AG04449 (cell line): ENCODE results near the gene MKI67.

ENCODE experiments used
- CTCF ChIA-PET: fragments of 350-600 bp; formaldehyde crosslinking; extraction: SDS; loops from one replicate; lab custom pipeline; 2021; ENCODE audit warnings: antibody characterized with exemption; lab: Yijun Ruan, JAX
- POLR2A ChIA-PET: fragments of 400-600, 350-600 bp; formaldehyde crosslinking; extraction: SDS; loops from one replicate; lab custom pipeline; 2020; ENCODE audit warnings: antibody characterized with exemption, inconsistent platforms; lab: Yijun Ruan, JAX
- DNase-seq: peaks from one replicate; pipeline ENCODE4 v3.0.0-alpha.2; 2010; ENCODE audit warnings: low read depth, low spot score
- H3K4me3 ChIP-seq: 2 replicates; pipeline ENCODE4 v1.5.1; 2011; ENCODE audit warnings: low read depth, mild to moderate bottlenecking, control low read depth, low read length
- TF ChIP-seq, protein P1 (sequence below): IDR thresholded peaks from one replicate; pipeline ENCODE4 v1.5.1; 2011; ENCODE audit warnings: mild to moderate bottlenecking, moderate library complexity, low read length, control low read depth, inconsistent platforms; ENCODE audit not compliant: insufficient read depth; ENCODE audit errors: missing control alignments

The MKI67 gene

DNA sequence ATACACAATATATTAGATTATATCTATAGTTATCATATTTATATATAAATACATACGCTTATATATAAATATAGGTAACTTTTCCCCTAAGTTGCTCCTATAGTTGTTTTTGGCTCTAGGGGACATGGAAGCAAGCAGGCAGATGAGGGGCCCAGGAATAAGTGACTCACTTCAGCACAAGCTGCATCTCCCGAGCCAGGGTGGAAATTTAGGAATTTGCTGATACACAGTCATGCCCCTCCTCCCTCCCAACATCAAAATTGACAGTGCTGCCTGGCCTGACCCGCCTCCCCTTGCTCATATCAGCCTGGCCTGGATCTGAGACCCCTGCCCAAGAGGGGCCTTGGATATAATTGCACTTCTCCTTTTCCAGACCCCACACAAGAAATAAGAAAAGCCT lies 33.8 kb downstream of the MKI67 start:
- POLR2A ChIA-PET, result no interaction called here
- no peak overlapping the region for H3K4me3 ChIP-seq
- TF ChIP-seq, protein P1, sequence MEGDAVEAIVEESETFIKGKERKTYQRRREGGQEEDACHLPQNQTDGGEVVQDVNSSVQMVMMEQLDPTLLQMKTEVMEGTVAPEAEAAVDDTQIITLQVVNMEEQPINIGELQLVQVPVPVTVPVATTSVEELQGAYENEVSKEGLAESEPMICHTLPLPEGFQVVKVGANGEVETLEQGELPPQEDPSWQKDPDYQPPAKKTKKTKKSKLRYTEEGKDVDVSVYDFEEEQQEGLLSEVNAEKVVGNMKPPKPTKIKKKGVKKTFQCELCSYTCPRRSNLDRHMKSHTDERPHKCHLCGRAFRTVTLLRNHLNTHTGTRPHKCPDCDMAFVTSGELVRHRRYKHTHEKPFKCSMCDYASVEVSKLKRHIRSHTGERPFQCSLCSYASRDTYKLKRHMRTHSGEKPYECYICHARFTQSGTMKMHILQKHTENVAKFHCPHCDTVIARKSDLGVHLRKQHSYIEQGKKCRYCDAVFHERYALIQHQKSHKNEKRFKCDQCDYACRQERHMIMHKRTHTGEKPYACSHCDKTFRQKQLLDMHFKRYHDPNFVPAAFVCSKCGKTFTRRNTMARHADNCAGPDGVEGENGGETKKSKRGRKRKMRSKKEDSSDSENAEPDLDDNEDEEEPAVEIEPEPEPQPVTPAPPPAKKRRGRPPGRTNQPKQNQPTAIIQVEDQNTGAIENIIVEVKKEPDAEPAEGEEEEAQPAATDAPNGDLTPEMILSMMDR, result no peak
- no peak for DNase-seq
- CTCF ChIA-PET, result interaction anchor here (1.1 to 1.4 kb wide), 3 partner anchors 23 to 57 kb away, joined by 3 to 4 read pairs (median 3); no protein-coding TSS in a partner anchor

DNA sequence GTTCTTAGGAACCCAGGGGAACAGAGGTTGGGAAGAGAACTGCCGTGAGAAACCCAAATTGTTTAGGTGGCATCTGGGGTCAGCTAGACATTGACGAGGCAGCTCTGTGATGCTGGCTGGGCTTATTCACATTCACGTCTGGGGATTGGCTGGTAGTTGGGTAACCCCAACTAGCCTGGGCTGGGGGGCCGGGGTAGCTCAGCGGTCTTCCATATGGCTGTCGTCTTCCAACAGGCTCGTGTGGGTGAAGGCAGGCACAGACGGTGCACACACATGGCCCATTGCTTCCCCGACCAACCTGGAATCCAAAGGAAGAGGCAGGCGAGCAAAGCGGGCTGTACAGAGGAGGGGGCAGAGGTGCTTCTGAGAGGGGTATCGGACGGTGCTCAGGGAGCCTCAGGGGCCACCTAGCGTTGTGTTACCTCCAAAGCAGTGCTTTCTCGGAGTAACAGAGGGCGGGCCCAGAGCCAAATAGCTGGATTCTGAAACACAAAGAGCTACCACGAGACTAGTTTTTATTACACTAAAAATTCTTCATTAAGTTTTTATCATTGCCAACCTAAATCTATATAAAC lies 34.5 kb downstream of the MKI67 start:
- ChIA-PET POLR2A (no interaction called here), CTCF (interaction anchor here (1.1 kb wide), 1 partner anchor 57 kb away, joined by 3 read pairs; no protein-coding TSS in a partner anchor)
- no peak for DNase-seq
- H3K4me3 ChIP-seq, result no peak overlapping the region
- TF ChIP-seq, protein P1, result no peak

DNA sequence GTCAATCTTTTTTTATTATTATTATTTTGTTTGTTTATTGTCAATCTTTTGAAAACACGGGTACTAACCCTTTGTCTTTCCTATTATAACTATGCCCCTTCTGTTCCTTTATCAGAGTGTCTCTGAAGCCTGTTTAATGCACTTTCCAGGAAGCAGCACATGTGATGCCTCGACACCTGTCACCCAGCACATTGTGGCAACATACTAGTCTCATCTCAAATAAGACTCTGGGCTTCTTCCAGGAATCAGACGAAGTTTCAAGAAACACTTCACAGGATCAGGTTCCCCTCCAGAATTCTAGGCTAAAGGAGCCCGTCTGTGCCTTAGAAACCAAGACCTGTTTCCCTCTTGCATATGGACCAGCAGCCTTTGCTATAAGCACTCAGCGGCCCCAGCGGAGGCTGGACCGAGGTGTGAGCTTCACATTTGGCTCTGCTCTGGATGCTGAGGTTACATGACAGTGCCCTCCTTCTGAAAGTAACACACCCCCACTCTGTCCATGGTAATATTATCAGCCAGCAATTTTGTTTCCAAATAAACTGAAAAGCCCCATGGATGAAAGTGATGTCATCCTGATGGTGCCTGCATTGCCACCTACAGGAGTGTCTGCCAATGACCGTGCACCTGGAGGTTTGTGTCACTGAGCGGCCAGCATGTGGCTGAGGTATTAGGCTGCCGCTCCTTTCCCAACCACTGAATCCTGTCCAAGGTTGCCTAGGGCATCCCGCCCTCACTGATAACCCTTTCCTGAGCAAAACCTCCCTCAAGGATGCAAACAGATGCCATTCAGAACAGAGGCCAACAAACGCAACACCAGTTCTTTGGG lies 38.1 kb downstream of the MKI67 start:
- DNase-seq, result no peak
- ChIA-PET CTCF (interaction anchor here (0.9 kb wide), 1 partner anchor 11 kb away, joined by 3 read pairs; no protein-coding TSS in a partner anchor), POLR2A (no interaction called here)
- no peak overlapping the region for H3K4me3 ChIP-seq
- TF ChIP-seq, protein P1, result no peak

DNA sequence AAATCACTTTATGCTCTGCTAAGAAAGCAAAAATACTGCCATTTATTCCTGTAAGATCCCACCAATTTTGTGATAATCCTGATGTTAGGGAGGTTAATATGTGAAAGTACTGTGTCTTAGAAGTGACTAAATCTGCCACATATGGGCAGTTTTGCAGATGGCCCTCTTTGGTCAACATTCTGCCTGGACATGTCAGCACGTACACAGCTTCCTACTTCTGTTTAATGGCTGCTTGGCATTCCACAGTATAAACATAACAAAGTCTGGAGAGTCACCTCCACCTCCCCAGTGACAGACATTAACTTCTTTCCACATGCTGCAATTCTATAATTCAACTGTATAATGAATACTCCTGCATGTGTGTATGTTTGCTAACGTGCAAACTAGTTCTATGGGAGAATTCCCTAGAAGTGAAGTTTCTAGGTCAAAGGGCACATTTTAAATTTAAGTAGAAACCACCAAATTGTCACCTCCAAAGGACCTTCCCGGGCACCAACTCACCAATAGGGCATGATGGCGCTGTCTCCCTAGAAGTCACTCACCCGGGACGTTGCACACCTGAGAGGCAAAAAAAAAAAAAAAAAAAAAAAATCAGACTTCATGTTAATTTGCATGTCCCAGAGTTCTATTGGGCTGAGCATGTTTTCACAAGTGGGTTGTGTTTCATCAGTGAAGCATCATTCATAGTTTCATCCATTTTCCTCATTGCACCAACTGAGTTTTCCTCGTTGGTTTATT lies 38.9 kb downstream of the MKI67 start:
- DNase-seq, result no peak
- TF ChIP-seq, protein P1, result no peak
- no peak overlapping the region for H3K4me3 ChIP-seq
- ChIA-PET POLR2A (no interaction called here), CTCF (interaction anchor here (0.9 kb wide), 1 partner anchor 18 kb away, joined by 4 read pairs; no protein-coding TSS in a partner anchor)

DNA sequence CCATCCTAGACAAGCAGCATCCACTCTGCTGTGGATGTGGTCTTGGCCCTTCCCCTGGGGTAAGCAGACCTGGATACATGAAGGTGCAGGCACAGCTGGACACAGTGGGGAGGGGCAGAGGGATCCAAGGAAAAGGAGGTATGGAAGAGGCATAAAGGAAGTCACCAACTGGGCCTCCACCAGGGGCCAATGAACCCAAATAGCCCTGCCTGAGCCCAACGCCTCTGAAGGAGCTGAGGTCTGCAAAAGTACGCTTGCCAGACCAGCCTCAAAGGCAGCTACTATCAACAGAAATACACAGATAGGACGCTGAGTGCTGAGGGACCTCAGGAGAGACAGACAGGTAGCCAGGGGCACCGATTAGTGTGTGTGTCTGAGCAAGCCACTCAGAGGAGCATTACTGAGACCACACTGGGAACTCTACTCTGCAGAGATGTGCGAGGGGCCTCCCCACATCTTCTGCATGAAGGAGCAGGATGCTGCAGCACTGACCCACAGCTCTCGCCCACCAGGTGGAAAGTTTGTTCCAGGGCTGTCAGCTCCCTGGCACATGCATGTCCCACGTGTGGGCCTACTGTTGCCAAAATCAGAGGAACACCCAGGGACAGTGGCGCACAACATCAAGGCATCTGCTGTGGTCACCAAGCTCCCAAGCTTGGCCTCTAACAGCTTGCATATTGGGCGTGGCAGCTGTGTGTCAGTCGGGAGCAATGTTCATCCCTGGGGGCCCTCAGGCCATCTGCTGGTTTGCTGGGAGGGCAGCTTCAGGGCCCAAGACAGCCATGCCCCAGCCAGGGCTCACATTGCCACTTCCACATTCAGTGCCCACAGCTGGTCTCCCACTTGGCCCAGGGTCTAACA lies 40.0 kb downstream of the MKI67 start:
- no peak overlapping the region for H3K4me3 ChIP-seq
- TF ChIP-seq, protein P1, result no peak
- ChIA-PET CTCF (interaction anchor here (0.9 kb wide), 1 partner anchor 17 kb away, joined by 4 read pairs; no protein-coding TSS in a partner anchor), POLR2A (no interaction called here)
- no peak for DNase-seq
